ENCODE results near the gene ST6GAL1. TPM values are rescaled to one million over a fixed set of nuclear protein-coding genes. Genes with fewer than 3 reads are reported as not detected.

Gene ST6GAL1
- total and polyA plus RNA-seq, 2 of the 13 experiments (the other 11 are each of a cell fraction or from before 2014, with no cell fraction given), result 79.9 to 164 TPM

DNA sequence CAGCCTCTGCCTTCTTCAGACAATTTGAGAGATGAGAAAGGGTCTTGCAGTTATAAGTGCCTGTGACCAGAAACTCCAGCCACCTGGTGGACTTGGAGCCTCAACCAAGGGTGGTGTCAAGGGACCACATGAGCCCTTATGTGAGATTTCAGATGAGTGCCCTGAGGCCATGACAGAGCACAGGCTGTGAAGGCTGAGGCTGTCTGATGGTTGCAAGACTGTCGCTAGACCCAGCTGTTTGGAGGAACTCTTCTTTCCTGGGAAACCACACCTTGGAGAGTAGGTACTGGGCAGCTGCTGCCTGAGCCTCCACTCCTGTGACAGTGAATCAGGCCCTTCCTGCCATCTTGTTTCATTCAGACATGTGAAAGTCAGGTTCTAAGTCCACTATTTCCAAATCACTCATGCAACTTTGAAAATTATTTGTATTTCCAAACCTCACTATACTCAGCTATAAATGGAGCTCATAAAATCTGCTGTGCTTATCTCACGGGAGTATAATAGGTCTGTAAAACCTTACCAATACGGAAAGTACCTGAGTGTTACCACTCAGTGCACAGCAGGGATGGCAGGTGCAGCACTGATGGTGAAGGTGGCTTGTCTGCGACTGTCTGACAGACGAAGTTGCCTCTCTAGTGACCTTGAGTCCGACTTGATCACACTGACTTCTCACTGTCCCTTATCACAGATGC is 109.5 kb downstream of the ST6GAL1 start (continued):
- TF ChIP-seq REST (IDR thresholded peaks at IDR 0.05; ENCODE audit: borderline replicate concordance in 1 of 2, low read depth in 1 of 2, low read length in 2 of 2) (0 out of 4 replicates have a peak, but pooled peaks of 1 of the 2 experiments have one; percentile 25), AGO2 (optimal IDR thresholded peaks at IDR 0.05; ENCODE audit: low read depth, low read length) (no peak), ZNF414 (CRISPR knock-in tag; IDR thresholded peaks at IDR 0.05) (peak; percentile 38; the same call in 1 of the 2 replicates), NFKBIZ (CRISPR knock-in tag; IDR thresholded peaks at IDR 0.05) (no peak), CENPT (CRISPR knock-in tag; IDR thresholded peaks at IDR 0.05; ENCODE audit: low read depth) (no peak), TGIF2 (CRISPR knock-in tag; IDR thresholded peaks at IDR 0.05) (no peak; the same call in 1 of the 2 replicates), HDAC6 (IDR thresholded peaks at IDR 0.05; ENCODE audit: low read depth, low read length) (no peak), WIZ (CRISPR knock-in tag; IDR thresholded peaks at IDR 0.05) (0 out of 2 replicates have a peak, but pooled peaks have one; percentile 39), ZNF230 (CRISPR knock-in tag; IDR thresholded peaks at IDR 0.05) (no peak), ELF4 (CRISPR knock-in tag; IDR thresholded peaks at IDR 0.05; ENCODE audit: borderline replicate concordance) (no peak), RBFOX2 (IDR thresholded peaks at IDR 0.05; ENCODE audit: low read depth, low read length) (peak; percentile 76), CAMTA2 (CRISPR knock-in tag; IDR thresholded peaks at IDR 0.05; ENCODE audit: borderline replicate concordance) (no peak), ARID2 (CRISPR knock-in tag; IDR thresholded peaks at IDR 0.05; ENCODE audit: borderline replicate concordance) (peak; percentile 71), MAZ (IDR thresholded peaks at IDR 0.05; ENCODE audit: borderline replicate concordance, low read depth, low read length) (no peak), MAZ (CRISPR knock-in tag; IDR thresholded peaks at IDR 0.05; ENCODE audit: low read depth) (no peak; the same call in 1 of the 2 replicates), SIN3A (IDR thresholded peaks at IDR 0.05; ENCODE audit: borderline replicate concordance, low read depth, low read length) (peak; percentile 16; the same call in 1 of the 2 replicates)
- TF ChIP-seq, protein P1, sequence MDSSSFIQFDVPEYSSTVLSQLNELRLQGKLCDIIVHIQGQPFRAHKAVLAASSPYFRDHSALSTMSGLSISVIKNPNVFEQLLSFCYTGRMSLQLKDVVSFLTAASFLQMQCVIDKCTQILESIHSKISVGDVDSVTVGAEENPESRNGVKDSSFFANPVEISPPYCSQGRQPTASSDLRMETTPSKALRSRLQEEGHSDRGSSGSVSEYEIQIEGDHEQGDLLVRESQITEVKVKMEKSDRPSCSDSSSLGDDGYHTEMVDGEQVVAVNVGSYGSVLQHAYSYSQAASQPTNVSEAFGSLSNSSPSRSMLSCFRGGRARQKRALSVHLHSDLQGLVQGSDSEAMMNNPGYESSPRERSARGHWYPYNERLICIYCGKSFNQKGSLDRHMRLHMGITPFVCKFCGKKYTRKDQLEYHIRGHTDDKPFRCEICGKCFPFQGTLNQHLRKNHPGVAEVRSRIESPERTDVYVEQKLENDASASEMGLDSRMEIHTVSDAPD (CRISPR knock-in tag; IDR thresholded peaks at IDR 0.05), result no peak
- TF ChIP-seq, protein P2, sequence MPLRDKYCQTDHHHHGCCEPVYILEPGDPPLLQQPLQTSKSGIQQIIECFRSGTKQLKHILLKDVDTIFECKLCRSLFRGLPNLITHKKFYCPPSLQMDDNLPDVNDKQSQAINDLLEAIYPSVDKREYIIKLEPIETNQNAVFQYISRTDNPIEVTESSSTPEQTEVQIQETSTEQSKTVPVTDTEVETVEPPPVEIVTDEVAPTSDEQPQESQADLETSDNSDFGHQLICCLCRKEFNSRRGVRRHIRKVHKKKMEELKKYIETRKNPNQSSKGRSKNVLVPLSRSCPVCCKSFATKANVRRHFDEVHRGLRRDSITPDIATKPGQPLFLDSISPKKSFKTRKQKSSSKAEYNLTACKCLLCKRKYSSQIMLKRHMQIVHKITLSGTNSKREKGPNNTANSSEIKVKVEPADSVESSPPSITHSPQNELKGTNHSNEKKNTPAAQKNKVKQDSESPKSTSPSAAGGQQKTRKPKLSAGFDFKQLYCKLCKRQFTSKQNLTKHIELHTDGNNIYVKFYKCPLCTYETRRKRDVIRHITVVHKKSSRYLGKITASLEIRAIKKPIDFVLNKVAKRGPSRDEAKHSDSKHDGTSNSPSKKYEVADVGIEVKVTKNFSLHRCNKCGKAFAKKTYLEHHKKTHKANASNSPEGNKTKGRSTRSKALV (CRISPR knock-in tag; IDR thresholded peaks at IDR 0.05), result no peak; the same call in 1 of the 2 replicates
- TF ChIP-seq, protein P3, sequence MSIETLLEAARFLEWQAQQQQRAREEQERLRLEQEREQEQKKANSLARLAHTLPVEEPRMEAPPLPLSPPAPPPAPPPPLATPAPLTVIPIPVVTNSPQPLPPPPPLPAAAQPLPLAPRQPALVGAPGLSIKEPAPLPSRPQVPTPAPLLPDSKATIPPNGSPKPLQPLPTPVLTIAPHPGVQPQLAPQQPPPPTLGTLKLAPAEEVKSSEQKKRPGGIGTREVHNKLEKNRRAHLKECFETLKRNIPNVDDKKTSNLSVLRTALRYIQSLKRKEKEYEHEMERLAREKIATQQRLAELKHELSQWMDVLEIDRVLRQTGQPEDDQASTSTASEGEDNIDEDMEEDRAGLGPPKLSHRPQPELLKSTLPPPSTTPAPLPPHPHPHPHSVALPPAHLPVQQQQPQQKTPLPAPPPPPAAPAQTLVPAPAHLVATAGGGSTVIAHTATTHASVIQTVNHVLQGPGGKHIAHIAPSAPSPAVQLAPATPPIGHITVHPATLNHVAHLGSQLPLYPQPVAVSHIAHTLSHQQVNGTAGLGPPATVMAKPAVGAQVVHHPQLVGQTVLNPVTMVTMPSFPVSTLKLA (IDR thresholded peaks at IDR 0.05), result no peak; the same call in 1 of the 2 replicates

All from HepG2 (cell line).